ENCODE results near the gene GNAO1. TPM values are rescaled to one million over a fixed set of nuclear protein-coding genes. Genes with fewer than 3 reads are reported as not detected.

GNAO1 gene
- total RNA-seq, 1 donor from 2014 or later, result 1.8 TPM

DNA sequence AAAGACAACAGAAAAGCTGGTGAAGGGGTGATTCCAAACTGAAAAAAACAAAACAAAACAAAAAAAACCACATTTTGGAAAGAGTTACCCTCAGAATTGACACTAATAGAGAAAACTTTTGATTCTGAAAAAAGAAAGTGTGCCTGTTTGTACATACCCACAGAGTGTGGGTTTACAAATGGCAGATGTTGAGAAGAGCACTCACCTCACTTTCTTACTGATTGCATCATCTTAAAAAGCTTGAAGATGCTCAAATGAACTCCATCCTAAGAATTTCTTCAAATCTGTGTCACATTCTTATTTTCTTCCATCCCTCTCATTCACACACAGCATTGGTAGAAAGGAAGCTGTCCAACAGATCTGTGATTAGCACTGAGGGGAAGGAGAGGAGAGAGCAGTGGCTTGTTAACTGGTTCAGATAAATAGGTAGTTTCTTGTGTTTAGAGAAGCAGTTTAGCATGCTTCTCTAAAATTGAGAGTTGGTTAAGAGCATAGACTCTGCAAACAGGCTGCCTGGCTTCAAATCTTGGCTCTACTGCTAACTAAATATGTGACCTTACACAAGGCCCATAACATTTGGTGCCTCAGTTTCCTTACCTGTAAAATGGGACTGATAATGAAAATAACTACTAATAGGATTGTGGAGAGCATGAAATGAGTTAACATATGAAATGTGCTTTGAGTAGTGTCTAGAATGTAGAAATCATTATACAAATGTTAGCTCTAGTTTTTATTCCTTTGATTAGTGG lies 6.9 kb downstream of the GNAO1 start:
- DNase-seq, result peak; percentile 27

GRCh38 chr16:56198755-56199114 lies 7.4 kb downstream of the GNAO1 start:
- DNase-seq, result no peak

GRCh38 chr16:56199164-56199563 lies 7.9 kb downstream of the GNAO1 start:
- no peak for DNase-seq

DNA sequence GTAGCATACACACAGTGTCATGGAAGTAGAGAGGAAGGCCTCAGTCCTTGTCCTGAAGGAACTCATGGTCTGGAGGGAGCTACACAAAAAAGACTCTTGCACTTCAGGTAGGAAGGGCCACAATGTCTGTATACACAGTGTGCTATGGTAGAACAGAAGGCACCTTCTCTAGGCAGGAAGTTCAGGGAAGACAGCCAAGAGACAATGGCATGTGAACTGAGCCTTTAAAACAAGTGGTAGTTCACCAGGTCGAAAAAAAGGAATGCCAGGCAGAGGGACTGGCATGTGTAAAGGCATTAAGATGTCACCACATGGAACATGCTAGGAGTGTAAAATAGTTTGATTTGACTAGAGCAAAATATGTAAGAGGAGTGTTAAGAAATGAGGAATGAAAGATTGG lies 9.7 kb downstream of the GNAO1 start:
- DNase-seq, result no peak

DNA sequence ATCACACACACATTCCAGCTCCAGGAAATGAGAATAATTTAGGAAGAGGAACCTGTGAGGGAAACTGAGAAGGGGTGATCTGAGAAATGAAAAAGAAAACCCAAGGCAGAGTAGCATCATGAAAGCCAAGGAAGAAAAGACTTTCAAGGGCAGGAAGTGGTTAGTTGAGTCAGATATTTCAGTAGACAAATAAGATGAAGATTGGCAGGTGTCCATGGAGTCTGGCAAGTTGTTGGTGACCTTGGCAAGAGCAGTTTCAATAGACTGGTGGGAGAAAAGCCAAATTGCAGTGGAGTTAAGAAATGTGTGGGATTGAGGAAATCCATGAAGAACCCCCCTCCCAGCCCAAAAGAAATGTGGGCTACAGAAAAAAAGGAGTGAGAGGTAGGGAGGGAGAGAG lies 10.7 kb downstream of the GNAO1 start:
- no peak for DNase-seq

- no peak for DNase-seq
Observed at GRCh38 chr16:56203052-56203451, 11.8 kb downstream of the GNAO1 start.

DNA sequence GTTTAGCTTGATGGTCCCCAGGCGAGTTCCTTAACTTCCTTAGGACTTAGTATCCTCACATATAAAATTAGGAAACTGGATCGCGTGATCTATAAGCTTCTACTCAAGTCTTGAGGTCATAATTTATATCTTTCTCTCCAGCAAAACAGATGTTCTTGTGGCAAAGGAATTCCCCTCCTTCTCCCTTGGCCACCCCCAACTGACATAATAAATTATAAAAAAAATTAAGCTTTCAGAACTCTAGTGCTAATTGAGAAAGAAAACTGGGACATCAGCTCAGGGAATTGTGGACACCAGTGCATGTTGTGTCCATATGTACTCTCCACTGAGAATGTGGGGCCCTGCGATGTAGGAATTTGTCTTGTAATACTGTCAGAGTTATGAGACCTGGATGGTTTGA lies 13.5 kb downstream of the GNAO1 start:
- peak; percentile 71 for DNase-seq

DNA sequence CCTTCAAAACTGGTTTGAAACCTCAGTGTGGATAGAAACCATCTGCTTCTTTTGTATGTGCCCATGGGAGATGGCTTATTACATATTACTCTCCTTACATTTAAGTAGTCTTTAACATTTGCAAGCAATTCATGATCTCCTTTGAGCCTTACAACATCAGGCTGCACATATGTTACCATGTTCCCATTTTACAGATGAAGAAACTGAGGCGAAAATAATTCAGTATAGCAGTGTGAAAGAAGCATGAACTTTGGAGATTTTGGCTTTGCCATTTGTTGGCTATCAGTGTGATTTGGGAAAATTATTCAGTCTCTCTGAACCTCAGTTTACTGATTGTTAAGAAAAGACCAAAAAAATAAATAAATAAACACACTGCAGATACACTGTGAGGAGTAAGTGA lies 15.7 kb downstream of the GNAO1 start:
- no peak for DNase-seq

DNA sequence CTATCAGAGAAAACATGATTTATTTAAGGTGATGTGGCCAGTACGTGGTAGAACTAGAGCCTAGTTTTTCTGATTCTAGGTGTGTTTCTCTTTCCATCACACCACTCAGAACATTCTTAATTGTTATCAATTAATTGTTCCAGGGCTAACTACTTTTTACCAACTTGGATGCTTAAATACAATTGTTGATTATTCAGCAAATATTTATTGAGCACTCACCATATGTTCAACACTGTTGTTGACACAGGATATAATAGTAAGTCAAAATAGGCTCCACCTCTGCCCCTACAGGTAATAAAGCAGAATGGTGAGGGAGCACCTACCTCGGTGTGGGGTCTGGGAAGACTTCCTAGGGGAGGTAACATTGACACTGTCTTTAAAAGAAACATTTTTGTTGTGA lies 16.1 kb downstream of the GNAO1 start:
- no peak for DNase-seq

DNA sequence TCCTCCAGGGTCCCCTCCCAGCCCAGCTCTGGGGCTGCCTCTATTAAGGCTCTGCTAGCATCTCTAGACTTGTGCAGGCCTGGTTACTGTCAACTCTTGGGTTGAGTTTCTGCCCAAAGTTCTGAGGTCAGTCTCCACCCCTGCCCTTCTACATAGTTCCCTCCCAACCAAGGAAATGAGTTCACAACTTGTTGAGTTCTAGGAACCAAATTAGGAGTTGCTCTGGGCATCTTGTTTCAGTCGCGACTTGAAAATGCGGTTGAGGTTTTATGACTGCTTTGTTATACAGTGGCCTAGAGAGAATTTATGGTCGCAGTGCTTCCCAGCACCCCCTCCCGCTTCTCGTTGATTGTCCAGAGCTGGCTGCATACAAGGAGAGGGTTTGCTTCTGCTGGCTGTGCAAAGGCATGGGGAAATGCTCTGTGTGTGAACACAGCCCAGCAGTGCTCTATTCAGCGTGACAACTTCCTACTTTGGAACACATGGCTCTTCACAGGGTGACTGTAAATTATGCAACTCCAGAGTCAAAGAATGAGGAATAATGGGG lies 20.2 kb downstream of the GNAO1 start:
- DNase-seq, result peak; percentile 58

DNA sequence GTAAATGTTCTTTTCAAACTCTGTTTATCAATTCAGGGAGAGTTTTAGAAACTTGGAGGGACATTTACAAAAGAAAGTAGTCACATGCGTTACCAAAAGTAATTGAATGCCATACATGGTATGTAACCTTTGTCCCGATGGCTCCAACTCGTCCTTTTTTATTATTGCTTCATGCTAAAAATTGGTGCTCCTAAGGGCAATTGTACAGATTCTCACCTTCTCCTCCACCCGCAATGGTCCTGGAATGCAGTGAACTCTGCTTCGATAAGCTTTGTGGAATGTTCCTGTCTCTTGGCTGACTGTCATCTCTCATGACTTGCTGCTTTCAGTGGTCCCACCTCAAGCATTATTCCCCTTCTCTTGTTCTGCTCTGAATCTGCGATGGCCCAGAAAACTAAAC lies 20.9 kb downstream of the GNAO1 start:
- DNase-seq, result no peak

GRCh38 chr16:56221995-56222394 lies 30.7 kb downstream of the GNAO1 start:
- DNase-seq, result no peak

DNA sequence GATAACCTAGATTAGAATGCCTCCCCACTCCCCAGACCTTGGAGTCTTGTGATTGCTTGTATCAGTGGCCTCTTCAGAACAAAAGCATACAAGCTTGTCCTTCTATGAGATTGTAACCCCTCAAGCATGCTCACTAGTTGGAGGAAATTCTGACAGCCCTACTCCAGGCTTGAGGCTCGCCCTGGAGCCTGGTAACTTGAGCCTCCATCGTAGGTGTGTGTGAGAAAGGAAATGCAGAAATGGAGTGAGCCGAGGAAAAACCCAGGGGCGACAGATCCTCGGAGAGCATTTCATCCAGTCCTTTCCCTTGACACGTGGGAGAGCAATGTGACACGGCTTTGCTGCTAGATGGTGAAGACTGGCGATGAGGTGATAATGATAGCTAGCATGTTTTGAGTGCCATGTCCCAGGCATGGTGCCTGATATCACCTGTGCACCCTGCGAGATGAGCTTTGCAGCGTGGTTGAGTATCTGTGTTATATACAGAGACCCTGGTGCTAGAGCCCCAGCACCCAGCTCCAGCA lies 31.2 kb downstream of the GNAO1 start:
- DNase-seq, result no peak

DNA sequence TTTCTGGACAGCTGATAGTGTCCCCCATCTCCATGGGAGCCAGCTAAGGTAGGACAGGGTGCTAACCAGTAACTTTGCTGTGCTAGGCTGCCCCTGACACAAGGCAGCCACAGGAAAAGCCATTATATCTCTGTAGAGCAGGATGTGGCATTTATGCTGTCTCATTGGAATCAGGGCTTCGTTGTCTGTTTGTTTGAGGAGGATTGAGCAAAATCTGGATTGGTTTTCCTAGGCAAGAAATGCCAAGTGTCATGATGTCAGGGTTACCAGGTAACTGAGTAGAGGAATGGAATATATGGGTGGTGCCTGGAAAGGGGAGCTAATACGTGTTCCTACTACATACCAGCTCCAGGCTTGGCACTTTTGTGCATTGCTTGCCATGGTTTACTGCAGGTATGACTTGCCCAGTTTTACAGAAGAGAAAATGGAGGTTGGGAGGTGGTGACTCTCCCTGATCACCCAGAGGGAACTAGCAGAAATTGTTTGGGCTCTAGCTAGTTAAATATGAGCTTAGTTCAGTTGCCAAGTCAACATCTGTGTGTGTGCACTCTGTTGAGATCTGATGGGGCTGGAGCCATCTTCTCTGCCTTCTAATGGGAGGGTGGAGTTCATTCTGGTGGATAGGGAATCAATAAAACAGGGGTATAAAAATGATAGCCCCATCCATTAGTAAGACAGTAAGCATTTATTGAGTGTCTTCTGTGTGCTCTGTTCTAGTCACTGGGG lies 33.9 kb downstream of the GNAO1 start:
- no peak for DNase-seq

DNA sequence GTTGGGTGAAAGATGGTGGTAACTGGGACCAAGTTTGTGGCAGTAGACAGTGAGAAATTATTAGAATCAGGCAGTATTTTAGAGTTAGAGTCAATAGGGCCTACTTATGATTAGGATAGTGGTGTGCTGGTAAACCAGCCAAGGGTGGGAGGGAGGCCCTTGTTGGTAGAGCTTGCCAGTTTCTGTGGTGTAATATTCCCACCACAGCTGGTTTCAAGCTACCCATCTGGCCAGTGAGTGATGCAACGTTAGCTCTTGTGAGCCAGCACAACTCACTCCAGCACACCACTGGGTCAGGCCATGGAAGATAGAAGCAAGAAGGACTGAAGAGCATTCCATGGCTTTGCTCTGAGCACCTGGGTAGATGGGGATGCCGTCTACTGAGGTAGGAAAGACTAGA lies 34.9 kb downstream of the GNAO1 start:
- DNase-seq, result no peak

DNA sequence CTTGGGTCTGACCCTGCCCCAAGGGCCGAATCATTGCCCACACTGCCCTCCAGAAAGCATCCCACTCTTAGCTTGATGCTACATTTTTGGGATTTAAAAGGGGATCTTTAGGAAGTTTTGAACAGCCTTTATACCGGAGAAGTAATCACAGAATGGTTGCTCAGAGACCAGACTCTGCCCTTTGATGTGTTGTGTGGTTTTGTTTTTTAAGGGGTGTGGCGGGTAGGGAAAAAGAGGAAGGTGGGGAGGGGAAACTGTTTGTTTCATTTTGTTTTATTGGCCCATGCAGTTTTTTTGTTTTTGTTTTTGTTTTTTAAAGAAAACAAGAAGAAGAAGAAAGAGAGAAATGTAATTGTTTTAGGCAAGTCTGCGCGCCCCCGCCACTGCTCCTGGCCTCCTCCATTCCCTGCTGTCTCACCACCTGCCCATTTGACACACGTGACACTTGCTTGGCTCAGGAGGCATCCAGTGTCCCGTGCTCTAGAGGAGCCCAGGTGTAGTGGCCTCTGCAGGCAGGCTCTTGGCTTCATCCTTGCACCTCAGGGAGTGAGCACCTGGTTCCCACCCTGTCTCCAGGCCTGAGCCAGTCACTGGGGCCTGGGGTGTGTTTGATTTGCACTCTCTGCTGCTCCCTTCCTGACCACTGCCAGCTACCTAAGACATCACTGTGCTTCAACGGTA lies 35.7 kb downstream of the GNAO1 start:
- no peak for DNase-seq

GRCh38 chr16:56227936-56228335 lies 36.6 kb downstream of the GNAO1 start:
- no peak for DNase-seq

GRCh38 chr16:56228476-56228875 lies 37.2 kb downstream of the GNAO1 start:
- no peak for DNase-seq

DNA sequence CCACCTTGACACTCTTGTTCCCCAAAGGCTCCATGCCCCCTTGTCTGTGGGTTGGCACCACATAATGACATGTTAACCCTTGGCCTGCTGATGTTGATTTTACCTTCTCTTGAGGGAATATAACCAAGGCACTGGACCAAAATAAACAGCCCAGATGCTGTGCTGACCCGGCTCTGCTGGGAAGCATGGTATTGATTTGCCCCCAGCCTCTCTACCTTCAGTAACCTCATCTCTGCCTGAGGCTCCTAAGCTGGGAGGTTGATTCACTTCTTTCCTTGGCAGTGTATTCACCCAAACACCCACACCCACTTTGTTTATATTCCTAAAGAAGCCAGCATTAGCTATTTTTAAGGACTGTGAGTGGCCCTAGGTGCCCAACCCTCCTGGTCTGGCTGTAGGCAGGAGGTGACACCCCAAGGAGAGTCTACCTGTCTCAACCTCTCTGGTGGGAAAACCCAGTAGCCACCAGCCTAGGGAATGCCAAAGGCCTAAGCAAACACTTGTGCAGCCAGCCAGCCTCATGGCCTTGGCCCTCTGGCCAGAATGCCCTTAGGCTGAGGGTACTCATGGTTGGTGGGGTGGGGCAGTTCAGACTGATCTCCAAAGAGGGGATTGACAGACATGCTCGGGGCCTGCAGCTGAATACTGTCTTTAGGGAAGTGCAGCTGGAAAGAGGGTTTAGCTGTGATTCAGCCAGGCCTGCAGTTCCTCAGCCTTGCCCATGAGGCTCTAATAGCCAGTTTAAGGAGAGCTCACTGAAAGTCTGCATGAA lies 42.7 kb downstream of the GNAO1 start:
- DNase-seq, result no peak

GRCh38 chr16:56234737-56235136 lies 43.4 kb downstream of the GNAO1 start:
- DNase-seq, result no peak

DNA sequence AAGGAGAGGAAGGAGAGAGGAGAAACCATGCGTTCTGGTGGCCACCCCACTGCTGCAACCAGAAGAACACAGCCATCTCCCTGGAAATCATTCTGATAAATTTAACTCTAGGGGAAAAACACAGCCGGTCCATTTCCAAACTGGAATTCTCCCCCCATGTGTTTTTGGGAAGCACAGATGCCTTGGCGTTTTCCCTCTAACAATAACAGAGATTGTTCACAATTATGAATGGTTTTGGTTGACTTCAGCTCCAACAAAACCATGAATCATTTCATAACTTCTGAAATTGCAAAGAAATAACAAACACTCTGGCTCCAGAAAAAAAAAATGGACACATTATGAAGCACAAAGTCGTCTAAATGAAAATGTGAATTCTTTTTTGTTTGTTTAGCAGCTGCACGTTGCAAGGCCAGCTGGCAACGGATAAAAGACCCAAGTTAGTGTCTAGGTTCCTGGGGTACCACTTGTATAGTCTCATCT lies 46.2 kb downstream of the GNAO1 start:
- DNase-seq, result peak; percentile 39

DNA sequence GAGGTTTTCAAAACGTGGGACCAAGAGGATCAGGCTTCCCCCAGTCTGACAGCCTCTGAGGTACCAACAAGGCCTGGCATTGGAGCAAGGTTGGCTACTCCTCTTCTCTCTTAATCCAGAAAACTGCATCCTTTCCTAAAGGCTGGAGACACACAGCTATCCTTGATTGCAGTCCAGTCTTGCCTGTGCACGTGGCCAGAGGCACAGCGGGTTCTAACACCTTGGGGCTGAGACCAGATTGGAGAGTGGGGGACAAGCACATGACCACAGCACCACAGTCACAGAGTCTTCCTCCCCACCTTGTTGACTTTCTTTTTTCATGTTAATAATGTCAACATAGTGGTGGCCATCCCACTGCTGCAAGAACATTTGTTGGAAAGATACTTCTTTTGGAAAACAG lies 46.9 kb downstream of the GNAO1 start:
- DNase-seq, result no peak

Data from skin of body (tissue), 2 donors.